Kidney epithelial cell (primary cell): ENCODE results near the gene APBB2. TPM values are rescaled to one million over a fixed set of nuclear protein-coding genes. Genes with fewer than 3 reads are reported as not detected.
"Not testable (repeated sequence)": the region's sequence is repeated elsewhere in the genome, so short reads cannot be mapped to it uniquely, and the experiment has no call there.

Experiments
- DNase-seq: peaks from one replicate; pipeline ENCODE4 v3.0.0-alpha.2; 2010; ENCODE audit warnings: low read depth
- H3K27me3 ChIP-seq: 2 replicates; pipeline ENCODE4 v1.6.0; 2011; ENCODE audit warnings: low read length; ENCODE audit not compliant: control insufficient read depth, insufficient read depth
- H3K36me3 ChIP-seq: 2 replicates; pipeline ENCODE4 v1.5.1; 2011; ENCODE audit warnings: low read length; ENCODE audit not compliant: control insufficient read depth, insufficient read depth
- H3K4me3 ChIP-seq: 2 replicates; pipeline ENCODE4 v1.5.1; 2011; ENCODE audit warnings: low read depth, mild to moderate bottlenecking, control low read depth, low read length
- CTCF ChIP-seq: IDR thresholded peaks from 2 replicates; pipeline ENCODE4 v1.5.1; 2011; ENCODE audit warnings: mild to moderate bottlenecking, moderate library complexity, low read length, control low read depth, inconsistent platforms; ENCODE audit not compliant: insufficient read depth, poor library complexity, severe bottlenecking
- total RNA-seq: library from RNA; depleted of rRNA; stranded (reverse); fragments of >200 nt; gene quantifications from 2 replicates; pipeline ENCODE4 v1.2.3, GENCODE V29; 2015

APBB2 gene
- total RNA-seq, 1 donor from 2014 or later, result 52.0 TPM

GRCh38 chr4:41155194-41155830 is 59.0 kb downstream of the APBB2 start:
- peak; percentile 47 for DNase-seq
- Histone ChIP-seq H3K36me3 (no peaks in the 10 kb centered on the region), H3K4me3 (no peak overlapping the region), H3K27me3 (no peaks in the 10 kb centered on the region)
- TF ChIP-seq CTCF, result no peak

GRCh38 chr4:41154814-41155177 is 59.5 kb downstream of the APBB2 start:
- no peak for TF ChIP-seq CTCF
- H3K4me3 ChIP-seq, result no peak overlapping the region
- no peak for DNase-seq
- H3K36me3 ChIP-seq, result no peaks in the 10 kb centered on the region
- no peaks in the 10 kb centered on the region for H3K27me3 ChIP-seq

GRCh38 chr4:41154010-41154813 is 60.1 kb downstream of the APBB2 start:
- H3K4me3 ChIP-seq, result no peak overlapping the region
- H3K36me3 ChIP-seq, result no peaks in the 10 kb centered on the region
- no peak for DNase-seq
- TF ChIP-seq CTCF, result no peak
- H3K27me3 ChIP-seq, result no peaks in the 10 kb centered on the region

- no peak for DNase-seq
- no peak overlapping the region for H3K4me3 ChIP-seq
- H3K27me3 ChIP-seq, result no peaks in the 10 kb centered on the region
- TF ChIP-seq CTCF, result no peak
- no peaks in the 10 kb centered on the region for H3K36me3 ChIP-seq
Observed at GRCh38 chr4:41150401-41150800, 63.9 kb downstream of the APBB2 start.

- not testable (repeated sequence) for H3K27me3 ChIP-seq, DNase-seq, H3K36me3 ChIP-seq, H3K4me3 ChIP-seq
Observed at GRCh38 chr4:41149568-41149967, 64.8 kb downstream of the APBB2 start.

GRCh38 chr4:41148931-41149330 is 65.4 kb downstream of the APBB2 start:
- Histone ChIP-seq H3K27me3 (no peaks in the 10 kb centered on the region), H3K4me3 (no peak overlapping the region), H3K36me3 (no peaks in the 10 kb centered on the region)
- TF ChIP-seq CTCF, result no peak
- DNase-seq, result no peak
